Measurements from ENCODE around the gene MRTFB.
A peak's percentile ranks its signal among the peaks of the same experiment; 100 is the strongest.

- TF ChIP-seq CTCF (IDR thresholded peaks at IDR 0.05) (peak; percentile 20 to 39), POLR2A (IDR thresholded peaks at IDR 0.05) (no peak), EP300 (IDR thresholded peaks at IDR 0.05) (no peak), POLR2AphosphoS5 (IDR thresholded peaks at IDR 0.05) (no peak)
Observed at GRCh38 chr16:14289692-14290340, 218.7 kb downstream of the MRTFB start.

Measured in suprapubic skin (tissue), 4 donors.